Germinal center (tissue), 1 donor: ENCODE measurements around the gene EXOSC3.
"Not testable (repeated sequence)": the region's sequence is repeated elsewhere in the genome, so short reads cannot be mapped to it uniquely, and the experiment has no call there.

Experiments
- DNase-seq: peaks from one replicate; pipeline ENCODE4 v3.0.0; 2012; ENCODE audit warnings: mixed read lengths, low spot score

EXOSC3 gene

DNA sequence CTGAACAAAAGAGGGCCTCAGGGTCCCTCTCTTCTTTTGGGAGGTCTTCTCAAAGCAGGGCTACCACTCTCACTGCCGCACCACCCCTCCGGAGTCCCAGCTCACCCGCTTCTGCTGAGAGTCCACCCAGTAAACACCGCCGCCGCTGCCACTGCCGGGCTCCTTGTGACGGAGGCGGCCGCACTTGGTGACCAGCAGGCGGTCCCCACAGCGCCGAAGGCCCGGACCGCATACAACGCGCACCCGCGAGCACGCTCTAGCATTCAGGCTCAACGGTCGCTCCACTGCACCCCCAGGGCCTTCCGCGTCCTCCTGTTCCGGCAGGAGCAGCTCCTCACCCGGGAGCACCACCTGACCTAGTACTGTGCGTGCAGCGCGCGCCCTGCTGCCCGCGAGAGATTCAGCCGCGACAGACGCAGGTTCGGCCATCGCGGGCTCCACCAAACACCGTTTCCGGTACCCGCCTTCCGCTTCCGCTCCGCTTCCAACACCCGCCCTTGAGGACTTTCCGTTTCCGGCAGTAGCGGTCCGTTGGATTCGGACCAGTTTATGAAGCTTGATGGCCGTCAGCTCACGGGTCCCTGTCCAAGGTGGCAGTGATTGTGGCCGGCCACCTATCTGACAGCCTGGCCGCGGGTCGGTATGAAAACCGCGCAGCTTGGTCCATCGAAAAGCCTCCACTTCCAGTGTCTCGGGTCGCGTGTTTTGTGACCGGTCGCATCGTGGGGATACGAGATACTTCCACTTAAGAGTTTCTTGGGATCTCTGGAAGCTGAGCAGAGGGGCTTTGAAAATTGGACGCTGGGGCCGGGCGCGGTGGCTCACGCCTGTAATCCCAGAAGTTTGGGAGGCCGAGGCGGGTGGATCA, at the start of gene EXOSC3:
Gene EXOSC3 (minus strand): TSS at position 449 of the 868 bp plus-strand sequence. CDS start 20 bp downstream, at position 429.
- DNase-seq = peak; percentile 85

DNA sequence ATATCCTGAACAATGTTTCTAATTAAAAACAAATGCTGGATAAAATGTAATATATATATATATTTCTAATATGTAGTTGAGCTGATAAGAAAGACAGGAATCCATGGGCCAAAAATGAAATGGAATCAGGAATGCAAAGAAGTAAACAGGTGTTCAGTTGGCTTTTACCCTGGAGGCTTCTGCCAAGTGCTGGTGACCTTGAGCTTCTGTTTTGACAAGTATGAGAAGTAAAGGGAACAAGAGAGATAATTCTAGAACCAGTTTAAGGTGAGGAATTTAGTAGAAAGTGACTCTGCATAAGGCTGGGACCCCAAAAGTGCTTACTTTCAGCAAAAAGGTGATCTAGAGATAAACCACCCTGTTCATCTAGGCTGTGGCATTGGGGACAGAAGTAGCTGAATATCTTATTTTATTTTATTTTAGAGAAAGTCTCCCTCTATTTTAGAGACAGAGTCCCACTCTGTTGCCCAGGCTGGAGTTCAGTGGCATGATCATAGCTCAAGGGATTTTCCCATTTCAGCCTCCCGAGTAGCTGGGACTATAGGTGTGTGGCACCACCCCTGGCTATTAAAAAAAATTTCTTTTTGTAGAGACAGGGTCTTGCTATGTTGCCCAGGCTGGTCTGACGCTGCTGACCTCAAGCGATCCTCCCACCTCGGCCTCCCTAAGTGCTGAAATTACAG, 42.8 kb upstream of the EXOSC3 start:
- no peak for DNase-seq

DNA sequence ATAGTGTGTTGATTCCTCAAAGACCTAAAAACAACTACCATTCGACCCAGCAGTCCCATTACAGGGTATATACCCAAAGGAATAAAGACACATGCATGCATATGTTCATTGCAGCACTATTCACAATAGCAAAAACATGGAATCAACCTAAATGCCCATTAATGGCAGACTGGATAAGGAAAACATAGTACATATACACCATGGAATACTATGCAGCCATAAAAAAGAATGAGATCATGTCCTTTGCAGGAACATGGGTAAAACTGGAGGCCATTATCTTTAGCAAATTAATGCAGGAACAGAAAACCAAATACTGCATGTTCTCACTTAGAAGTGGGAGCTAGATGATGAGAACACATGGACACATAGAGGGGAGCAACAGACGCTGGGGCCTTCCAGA, 40.3 kb upstream of the EXOSC3 start:
- not testable (repeated sequence) for DNase-seq

DNA sequence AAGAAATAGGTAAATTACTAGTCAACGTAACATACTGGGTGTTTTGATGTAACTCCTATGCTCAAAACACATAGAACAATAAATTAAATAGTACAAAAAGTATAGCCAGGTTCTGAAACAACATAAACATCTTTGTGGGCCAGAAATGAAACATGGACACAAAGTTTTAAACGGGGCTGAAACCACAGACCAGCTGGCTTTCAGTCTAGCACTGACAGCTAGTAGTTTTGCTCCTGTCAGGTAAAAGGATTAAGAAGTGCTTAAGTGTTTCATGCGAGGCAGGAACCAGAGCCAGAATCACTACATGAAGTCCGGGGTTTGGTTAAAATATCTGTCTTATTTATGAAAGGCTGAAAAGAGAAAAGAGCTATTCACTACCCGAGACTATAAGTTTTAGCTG, 35.3 kb upstream of the EXOSC3 start:
- no peak for DNase-seq

DNA sequence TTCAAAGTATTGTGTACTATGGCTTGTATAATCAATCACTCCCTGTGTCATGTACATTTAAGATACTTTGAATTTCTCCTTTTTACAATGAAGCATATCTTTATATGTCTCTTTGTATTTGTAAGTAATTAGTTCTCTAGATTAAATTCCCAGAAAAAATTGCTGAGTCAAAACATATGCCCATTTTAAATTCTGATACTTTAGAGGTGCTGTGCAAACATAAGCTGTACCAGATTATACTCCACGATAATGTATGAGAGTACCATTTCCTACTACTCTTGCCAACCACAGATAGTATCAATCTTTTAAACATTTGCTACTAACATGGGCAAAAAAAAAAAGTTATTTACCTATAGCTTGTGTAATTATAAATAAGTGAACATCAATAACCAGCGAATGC, 34.0 kb upstream of the EXOSC3 start:
- DNase-seq = no peak

DNA sequence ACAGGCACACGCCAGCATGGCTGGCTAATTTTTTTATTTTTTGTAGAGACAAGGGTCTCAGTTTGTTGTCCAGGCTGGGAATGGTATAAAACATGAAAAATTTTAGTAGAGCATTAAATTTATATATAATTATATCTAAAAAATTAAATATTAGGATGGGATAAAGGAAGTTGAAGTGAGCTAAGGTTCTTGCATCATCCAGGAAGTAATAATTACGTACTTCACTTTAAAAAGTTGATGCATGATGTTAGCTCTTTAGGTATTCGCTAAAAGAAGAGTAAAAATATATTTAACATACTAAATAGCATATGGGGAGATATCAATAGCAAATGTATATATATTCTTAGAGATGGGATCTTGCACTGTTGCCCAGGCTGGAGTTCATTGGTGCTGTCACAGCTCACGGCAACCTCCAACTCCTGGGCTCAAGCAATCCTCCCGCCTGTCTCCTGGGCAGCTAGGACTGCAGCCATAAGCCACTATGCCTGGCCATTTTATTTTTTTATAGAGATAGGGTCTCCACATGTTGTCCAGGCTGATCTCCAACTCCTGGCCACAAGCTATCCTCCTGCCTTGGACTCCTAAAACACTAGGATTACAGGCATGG, 28.0 kb upstream of the EXOSC3 start:
- DNase-seq = no peak

DNA sequence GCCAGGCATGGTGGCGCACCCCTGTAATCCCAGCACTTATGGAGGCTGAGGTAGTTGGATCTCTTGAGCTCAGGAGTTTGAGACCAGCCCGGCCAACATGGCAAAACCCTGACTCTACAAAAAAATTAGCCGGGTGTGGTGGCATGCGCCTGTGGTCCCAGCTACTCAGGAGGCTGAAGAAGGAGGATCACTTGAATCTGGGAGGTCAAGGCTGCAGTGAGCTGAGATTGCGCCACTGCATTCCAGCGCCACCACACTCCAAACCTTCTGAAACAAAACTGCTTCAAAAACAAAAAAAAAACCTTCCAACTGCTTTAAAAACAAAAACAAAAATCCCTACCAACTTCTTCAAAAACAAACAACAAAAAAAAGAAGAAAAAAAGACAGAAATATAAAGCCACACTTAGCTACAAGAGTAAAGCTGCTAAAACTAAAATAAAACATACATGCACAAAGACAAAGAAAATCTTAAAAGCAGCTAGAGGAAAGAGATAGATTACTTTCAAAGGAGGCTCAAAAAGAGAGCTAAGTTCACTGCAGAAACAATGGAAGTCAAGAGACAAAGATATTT, 27.1 kb upstream of the EXOSC3 start:
- no peak for DNase-seq

DNA sequence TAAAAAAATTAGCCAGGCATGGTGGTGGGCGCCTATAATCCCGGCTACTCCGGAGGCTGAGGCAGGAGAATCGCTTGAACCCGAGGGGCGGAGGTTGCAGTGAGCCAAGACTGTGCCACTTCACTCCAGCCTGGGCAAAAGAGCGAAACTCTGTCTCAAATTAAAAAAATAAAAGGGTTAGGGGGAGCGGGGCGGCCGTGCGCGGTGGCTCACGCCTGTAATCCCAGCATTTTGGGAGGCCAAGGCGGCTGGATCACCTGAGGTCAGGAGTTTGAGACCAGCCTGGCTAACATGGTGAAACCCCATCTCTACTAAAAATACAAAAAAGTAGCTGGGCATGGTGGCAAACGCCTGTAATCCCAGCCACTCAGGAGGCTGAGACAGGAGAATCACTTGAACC, 24.8 kb upstream of the EXOSC3 start:
- not testable (repeated sequence) for DNase-seq

DNA sequence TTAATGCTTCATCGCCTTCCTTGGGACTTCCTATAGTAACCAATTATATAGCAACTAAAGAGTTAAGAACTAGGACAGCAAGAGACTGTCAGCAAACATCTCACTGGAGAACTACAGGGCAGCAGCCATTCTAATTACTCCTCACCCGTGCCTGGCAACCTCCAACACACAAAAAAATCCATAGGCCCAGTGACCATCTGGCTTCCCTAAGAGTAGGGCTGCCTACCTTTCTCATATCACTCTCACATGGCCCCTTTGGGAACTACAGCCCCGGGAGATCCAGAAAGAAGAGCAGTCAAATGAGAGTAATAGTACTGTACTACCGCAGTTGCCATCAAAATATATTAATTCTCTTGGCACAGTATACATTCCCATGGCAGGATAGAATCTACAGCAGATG, 21.4 kb upstream of the EXOSC3 start:
- no peak for DNase-seq

DNA sequence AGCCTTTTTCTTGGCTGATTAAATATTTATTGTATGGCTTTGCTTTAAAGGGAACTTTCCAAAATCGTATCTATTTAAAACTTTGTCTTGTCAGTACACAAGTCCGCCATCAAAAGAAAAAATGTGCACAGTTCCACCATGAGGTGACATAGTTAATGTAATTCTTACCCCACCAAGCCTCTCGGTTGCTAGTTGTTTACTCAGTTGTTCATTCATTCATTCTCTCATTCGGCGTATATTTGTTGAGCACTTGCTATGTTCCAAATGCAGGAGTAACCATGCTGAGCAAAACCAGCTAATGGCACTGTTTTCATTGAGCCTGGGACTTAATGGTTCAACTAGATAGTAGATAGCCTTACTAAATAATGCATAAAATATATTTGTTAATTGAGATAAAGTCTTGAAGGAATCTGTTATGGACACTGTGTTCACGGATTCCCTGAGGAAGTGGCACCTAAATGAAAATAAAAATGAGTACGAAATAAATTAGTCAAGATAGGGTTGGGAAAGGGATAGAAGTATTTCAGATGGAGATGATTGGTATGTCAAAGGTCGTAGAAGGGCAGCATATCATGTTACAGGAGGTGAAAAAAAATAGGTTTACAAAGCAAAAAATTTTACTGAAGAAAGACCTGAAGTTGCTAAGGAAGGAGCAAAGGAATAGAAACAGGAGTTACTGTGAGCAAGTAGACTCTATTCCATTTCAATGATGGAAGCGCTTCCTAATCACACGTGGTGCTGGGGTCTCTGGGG, 17.3 kb upstream of the EXOSC3 start:
- DNase-seq = no peak

DNA sequence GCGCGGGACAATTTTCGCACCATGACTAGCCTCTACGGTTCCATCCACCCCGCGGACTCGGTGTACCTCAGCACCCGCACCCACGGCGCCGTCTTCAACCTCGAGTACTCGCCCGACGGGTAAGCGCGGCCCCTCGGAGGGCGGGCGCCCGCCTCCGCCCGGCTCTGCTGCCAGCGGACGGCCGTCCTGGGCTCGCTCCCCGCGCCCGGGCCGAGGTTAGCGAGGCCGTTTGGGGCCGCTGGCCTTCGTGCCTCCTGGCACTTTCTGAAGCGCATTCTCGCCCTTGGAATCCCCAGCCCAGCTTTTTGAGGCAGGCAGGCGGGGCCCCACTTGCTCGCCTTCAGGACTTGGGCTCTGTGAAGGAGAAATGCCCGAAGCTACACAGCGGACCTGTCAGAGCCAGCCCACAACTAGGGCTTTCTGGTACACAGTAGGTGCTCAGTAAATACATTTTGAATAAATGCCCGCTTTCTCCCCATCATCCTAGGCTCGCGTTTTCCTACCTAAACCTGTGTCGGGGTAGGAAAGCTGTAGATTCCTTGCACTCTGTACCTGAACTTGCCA, 16.5 kb upstream of the EXOSC3 start:
- DNase-seq = peak; percentile 46

DNA sequence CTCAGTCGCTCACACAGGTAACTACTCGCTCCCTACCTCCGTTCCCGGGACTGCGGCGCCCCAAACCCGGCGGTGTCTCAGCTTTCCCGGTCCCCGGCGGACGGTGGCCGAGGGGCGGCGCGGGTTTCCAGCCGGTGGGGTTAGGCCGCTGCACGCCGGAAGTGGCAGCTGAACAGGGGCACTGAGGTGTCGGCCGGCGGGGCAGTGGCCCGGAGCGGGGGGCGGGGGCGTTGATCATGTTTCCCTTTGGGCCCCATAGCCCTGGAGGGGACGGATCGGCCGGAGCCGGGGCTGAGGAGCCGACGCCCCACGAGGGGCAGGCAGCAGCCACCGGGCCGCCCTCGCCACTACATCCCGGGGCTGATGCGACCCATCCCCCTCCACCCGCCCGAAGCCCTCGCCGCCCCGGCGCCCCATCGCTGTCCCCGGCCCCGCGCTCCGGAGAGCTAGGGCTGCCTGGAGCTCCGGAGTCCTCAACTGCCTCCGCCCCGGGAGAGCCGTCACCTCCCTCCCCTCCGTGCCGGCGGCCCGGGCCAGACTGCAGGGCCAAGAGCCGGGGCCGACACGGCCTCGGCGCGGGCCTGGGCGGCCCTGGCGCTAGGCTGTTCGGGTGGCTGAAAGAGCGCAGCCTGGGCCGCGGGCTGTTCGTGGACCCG, 15.9 kb upstream of the EXOSC3 start, which contains the start of gene DCAF10:
Gene DCAF10 (plus strand): TSS at position 167 of the 656 bp plus-strand sequence. CDS start 70 bp downstream, at position 237.
- peak; percentile 82 for DNase-seq

DNA sequence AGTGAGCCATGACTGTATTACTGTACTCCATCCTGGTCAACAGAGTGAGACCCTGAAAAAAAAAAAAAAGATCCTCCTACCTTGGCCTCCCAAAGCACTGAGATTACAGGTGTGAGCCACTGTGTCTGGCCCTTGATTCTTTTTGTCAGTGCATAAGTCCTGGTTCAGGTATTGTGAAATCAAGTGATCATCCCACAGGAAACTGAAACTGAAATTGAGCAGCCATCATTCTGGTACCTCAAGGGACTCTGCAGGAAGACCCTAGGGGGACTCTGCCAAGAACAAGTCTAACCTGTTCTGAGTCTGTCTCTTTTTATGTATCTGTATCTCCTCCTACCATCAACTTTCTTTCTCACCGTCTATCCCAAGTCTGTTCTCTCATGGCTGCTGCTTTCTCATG, 13.8 kb upstream of the EXOSC3 start:
- no peak for DNase-seq

DNA sequence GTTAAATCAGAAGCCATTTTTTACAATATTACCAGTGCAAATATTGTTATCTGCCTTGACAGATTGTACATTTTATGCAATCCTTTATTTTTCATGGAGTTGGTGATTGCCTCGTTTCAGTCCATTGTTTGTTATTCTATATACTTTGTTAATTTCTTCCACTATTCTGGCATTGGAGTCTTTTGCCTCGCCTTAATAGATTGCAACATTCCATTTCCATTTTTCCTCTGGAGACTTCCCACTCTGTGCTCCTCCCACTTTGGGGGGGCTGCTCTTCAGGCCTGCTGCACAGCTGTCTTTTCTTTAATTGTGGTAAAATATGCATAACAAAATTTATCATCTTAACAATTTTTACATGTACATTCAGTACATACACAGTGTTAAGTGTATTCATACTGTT, 11.4 kb upstream of the EXOSC3 start:
- no peak for DNase-seq

DNA sequence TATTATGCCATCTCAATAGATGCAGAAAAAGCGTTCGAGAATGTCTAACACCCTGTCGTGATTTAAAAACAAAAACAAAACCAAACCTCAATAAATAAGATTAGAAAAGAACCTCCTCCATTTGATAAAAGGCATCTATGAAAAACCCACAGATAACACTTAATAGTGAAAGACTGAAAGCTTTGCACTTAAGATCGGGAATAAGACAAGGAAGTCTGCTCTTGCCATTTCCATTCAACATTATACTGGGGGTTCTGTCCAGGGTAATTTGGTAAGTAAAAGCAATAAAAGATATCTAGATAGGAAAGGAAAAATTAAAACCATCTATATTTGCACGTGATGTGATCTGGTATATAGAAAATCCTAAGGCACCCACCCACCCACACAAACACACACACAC, 7.3 kb upstream of the EXOSC3 start:
- no peak for DNase-seq

DNA sequence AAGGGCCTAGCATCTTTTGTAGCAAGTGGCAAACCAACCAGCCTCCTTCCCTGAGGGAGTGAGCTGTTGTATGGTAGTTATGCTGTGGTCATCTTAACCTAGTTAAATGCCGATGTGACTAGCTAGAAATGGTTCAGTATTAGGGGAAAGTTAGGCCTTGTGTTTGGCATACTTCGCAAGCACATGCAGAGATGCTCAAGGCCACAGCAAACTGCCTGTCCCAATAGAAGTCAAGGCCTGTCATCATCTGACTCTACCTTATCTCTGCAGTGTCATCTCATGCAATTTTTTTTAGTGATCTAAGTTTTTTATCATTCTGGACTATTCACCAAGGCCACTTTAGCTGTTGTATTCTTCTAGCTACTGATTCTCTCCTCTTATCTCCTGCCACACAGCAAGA, 5.2 kb upstream of the EXOSC3 start:
- DNase-seq = no peak

DNA sequence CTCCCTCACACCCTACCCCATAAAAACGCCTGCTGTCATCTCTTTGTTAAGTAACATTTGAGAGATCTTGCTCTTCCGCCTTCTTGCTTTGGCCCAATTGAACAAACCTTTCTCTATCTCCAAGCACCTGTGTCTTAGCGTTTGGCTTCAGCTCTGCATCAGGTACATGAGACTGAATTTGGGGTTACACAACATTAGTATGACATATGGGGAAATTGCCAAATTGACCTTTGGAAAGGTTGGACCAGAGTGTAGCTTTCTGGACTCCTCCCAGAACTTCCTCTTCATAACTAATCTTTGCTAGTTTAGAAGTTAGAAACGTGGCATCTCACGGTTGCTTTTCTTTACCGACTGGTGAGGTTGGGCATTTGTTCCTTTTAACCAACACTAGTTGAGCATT, 3.5 kb upstream of the EXOSC3 start:
- no peak for DNase-seq

DNA sequence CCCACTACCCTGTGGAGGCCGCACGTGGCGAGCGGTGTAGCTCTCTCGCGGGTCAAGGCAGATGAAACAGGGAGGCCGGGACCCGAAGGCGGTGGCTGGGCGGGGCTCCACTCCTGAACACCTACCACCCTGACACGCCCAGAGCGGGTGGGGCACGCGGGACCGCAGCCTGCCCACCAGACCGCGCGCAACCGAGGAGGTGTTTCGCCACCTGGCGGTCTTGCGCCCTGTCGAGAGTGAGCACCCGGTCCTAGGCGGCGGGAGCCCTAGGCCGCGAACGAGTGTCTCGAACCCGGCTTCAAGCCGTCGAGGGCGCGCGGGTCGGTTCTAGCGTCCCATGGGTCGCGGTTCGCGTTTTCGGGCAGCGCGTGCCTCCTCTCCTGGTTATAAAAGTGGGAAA, 2.2 kb upstream of the EXOSC3 start:
- peak; percentile 10 for DNase-seq

DNA sequence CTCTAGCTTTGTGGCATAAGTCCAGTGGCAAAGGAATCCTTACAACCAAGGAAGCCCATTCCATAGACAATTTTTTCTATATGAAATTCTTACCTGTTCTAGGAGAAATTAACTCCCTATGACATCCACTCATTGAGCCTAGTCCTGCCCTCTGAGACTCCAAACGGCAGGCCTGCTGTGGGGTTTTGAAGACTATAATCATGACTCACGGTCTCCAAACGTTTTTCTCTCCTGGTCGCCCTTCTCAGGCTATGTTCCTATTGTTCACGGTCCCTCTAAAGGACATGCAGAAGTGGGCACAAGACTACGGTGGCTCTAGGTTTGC, 611 bp downstream of the EXOSC3 start:
- no peak for DNase-seq

DNA sequence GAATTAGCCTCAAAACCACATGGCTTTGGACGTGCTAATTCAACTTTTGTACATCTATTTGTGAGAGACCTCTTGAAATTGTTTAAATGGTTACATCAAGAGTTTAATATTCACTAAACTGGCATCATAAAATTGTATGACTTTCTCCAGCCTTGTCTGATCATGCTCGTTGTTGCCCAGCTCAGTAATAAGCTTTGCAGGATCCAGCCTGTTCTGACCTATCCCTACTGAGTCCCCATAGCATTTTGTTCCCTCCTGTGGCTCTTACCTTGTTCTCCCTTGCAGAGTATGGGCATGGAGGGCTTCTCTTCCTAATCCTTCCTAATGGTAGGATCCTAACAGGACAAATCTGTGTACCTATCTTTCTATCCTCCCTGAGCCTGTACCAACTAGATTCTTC, 6.3 kb downstream of the EXOSC3 start:
- no peak for DNase-seq

DNA sequence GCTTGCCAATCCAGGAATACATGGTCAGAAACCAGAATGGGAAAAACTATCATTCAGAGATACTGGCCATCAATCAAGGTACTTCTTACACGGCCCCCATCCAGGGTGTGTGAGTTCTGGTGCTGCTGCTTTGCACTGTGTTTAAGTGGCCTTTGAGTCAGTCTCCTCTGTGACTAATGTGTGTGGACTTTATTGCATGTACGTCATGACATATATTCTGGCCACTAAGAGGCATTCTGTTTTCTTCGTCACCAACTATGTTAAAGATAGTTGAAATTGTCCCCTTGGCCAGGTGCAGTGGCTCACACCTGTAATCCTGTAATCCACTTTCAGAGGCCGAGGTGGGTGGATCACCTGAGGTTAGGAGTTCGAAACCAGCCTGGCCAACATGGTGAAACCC, 8.5 kb downstream of the EXOSC3 start:
- DNase-seq = no peak
